ENCODE data around the gene AFF1.

GRCh38 chr4:87087420-87087819 lies 152.6 kb downstream of the AFF1 start:
- TF ChIP-seq CTCF (conservative IDR thresholded peaks at IDR 0.05 in 1 of 2, IDR thresholded peaks at IDR 0.05 in 1 of 2; ENCODE audit: extremely low read depth in 1 of 2, insufficient read depth in 1 of 2, low read depth in 1 of 2, low read length in 2 of 2) (no peak), EZH2 (IDR thresholded peaks at IDR 0.05; ENCODE audit: borderline replicate concordance, low read length) (no peak)

Measured in mammary epithelial cell (primary cell).